NCI-H2227 (cell line): ENCODE results near the gene AATF.

Experiments
- DNase-seq: peaks from one replicate; lab custom pipeline; 2025; ENCODE audit not compliant: unreplicated experiment; lab: John Stamatoyannopoulos, UW

The AATF gene

GRCh38 chr17:36940313-36941264 lies 8.2 kb upstream of the AATF start:
- no peak for DNase-seq

- no peak for DNase-seq
These were observed 7.3 kb upstream of the AATF start for GRCh38 chr17:36941265-36942010.

GRCh38 chr17:36942019-36942599 lies 6.6 kb upstream of the AATF start:
- no peak for DNase-seq

GRCh38 chr17:36942631-36943125 lies 6.1 kb upstream of the AATF start:
- no peak for DNase-seq

GRCh38 chr17:36943250-36944191 lies 5.2 kb upstream of the AATF start:
- no peak for DNase-seq

- no peak for DNase-seq
These were observed 4.2 kb upstream of the AATF start for GRCh38 chr17:36944553-36944952.

GRCh38 chr17:36945140-36945539 lies 3.6 kb upstream of the AATF start:
- DNase-seq: no peak

- no peak for DNase-seq
These were observed 2.6 kb upstream of the AATF start for GRCh38 chr17:36945959-36946725.

GRCh38 chr17:36946726-36947091 lies 2.0 kb upstream of the AATF start:
- no peak for DNase-seq

GRCh38 chr17:36947922-36948716 lies 635 bp upstream of the AATF start:
- peak; percentile 43 for DNase-seq

- no peak for DNase-seq
These were observed 740 bp downstream of the AATF start for GRCh38 chr17:36949461-36949927.

- no peak for DNase-seq
These were observed 1.3 kb downstream of the AATF start for GRCh38 chr17:36950027-36950426.

- no peak for DNase-seq
These were observed 2.5 kb downstream of the AATF start for GRCh38 chr17:36951084-36951789.

GRCh38 chr17:36971508-36971907 lies 22.8 kb downstream of the AATF start:
- no peak for DNase-seq

GRCh38 chr17:36972186-36972700 lies 23.5 kb downstream of the AATF start:
- DNase-seq: no peak

GRCh38 chr17:36972905-36973304 lies 24.2 kb downstream of the AATF start:
- DNase-seq: no peak

GRCh38 chr17:36975922-36976515 lies 27.3 kb downstream of the AATF start:
- no peak for DNase-seq

- DNase-seq: no peak
These were observed 28.3 kb downstream of the AATF start for GRCh38 chr17:36977066-36977465.
